Smooth muscle cell (in vitro differentiated cells): Measurements from ENCODE around the gene CDH18. TPM values are rescaled to one million over a fixed set of nuclear protein-coding genes. Genes with fewer than 3 reads are reported as not detected.

ENCODE experiments used
- DNase-seq: peaks from one replicate; lab custom pipeline; 2025; ENCODE audit not compliant: unreplicated experiment; lab: John Stamatoyannopoulos, UW
- H2AFZ ChIP-seq: fragments of 200-600 bp; sonication (generic); 2 replicates; pipeline ENCODE4 v1.6.0; 2016; ENCODE audit warnings: antibody characterized with exemption, low read depth, mild to moderate bottlenecking
- H3F3A ChIP-seq: fragments of 200-600 bp; sonication (generic); 2 replicates; pipeline ENCODE4 v1.6.0; 2017; ENCODE audit warnings: antibody characterized with exemption, low read depth
- H3K27ac ChIP-seq: fragments of 200-600 bp; sonication (generic); 2 replicates; pipeline ENCODE4 v1.5.1; 2016; ENCODE audit warnings: low read depth, mild to moderate bottlenecking
- H3K27me3 ChIP-seq: fragments of 200-600 bp; sonication (generic); 2 replicates; pipeline ENCODE4 v1.6.1; 2016; ENCODE audit warnings: low read depth, mild to moderate bottlenecking
- H3K36me3 ChIP-seq: fragments of 200-600 bp; sonication (generic); 2 replicates; pipeline ENCODE4 v1.5.1; 2016; ENCODE audit warnings: low read depth
- H3K4me1 ChIP-seq: fragments of 200-600 bp; sonication (generic); 2 replicates; pipeline ENCODE4 v1.5.1; 2016; ENCODE audit warnings: low read depth
- H3K4me2 ChIP-seq: fragments of 200-600 bp; sonication (generic); 2 replicates; pipeline ENCODE4 v1.6.0; 2016; ENCODE audit warnings: mild to moderate bottlenecking
- H3K4me3 ChIP-seq: fragments of 200-600 bp; sonication (generic); 2 replicates; pipeline ENCODE4 v1.5.1; 2016; ENCODE audit warnings: mild to moderate bottlenecking
- H3K79me2 ChIP-seq: fragments of 200-600 bp; sonication (generic); 2 replicates; pipeline ENCODE4 v1.6.0; 2016; ENCODE audit warnings: low read depth, mild to moderate bottlenecking
- H3K9ac ChIP-seq: fragments of 200-600 bp; sonication (generic); 2 replicates; pipeline ENCODE4 v1.6.0; 2016; ENCODE audit warnings: low read depth
- H3K9me3 ChIP-seq: fragments of 200-600 bp; sonication (generic); replicated peaks from 2 replicates; pipeline ENCODE4 v1.5.1; 2016; ENCODE audit warnings: low read depth
- H4K20me1 ChIP-seq: fragments of 200-600 bp; sonication (generic); 2 replicates; pipeline ENCODE4 v1.6.0; 2016; ENCODE audit warnings: low read depth
- WGBS: methylation state at CpG from one replicate; pipeline ENCODE4 v1.1.7; 2016; ENCODE audit warnings: low lambda C conversion rate; 5-methylcytosine and 5-hydroxymethylcytosine counted together
- polyA plus RNA-seq: library from polyadenylated mRNA; unstranded; fragments of >200 nt; fragmentation: Nextera tagmentation; extraction: Ambion mirVana; gene quantifications from 2 replicates; pipeline ENCODE4 v1.2.1, GENCODE V29; 2016
- total RNA-seq: library from RNA; depleted of rRNA; stranded (reverse); fragments of >200 nt; gene quantifications from 2 replicates; pipeline ENCODE4 v1.2.3, GENCODE V29; 2014
- TF ChIP-seq, protein P1 (sequence below): fragments of 200-600 bp; sonication (generic); IDR thresholded peaks from 2 replicates; pipeline ENCODE4 v1.5.1; 2017; ENCODE audit warnings: borderline replicate concordance, mild to moderate bottlenecking, antibody characterized with exemption; ENCODE audit not compliant: insufficient read depth, poor library complexity, severe bottlenecking

CDH18 gene
- total and polyA plus RNA-seq, 2 experiments from 2014 or later: 0.13 TPM; not detected in 1

DNA sequence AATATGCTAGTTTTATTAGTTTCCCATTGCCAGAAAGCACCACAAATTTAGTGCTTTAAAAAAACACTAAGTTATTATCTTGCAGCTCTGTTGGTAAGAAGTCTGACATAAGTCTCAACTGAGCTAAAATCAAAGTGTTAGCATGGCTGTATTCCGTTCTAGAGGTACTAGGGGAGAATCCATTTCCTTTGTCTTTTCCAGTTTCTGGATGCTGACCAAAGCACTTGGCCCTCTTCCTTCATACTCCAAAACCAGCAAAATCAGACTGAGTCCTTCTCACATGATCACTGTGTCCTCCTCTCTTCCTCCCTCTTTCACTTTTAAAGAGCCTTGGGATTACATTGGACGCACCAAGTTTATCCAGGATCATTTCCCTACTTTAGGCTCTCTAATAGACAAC, 9.5 kb downstream of the CDH18 start:
- Histone ChIP-seq H3K9me3 (no peaks in the 10 kb centered on the region), H2AFZ (no peak overlapping the region), H3K79me2 (no peaks in the 10 kb centered on the region), H3K36me3 (no peaks in the 10 kb centered on the region), H3K9ac (no peak overlapping the region), H3K4me3 (no peak overlapping the region), H3K27ac (no peak overlapping the region), H3K4me1 (no peaks in the 10 kb centered on the region), H3F3A (no peaks in the 10 kb centered on the region), H3K27me3 (no peaks in the 10 kb centered on the region), H3K4me2 (no peak overlapping the region), H4K20me1 (no peaks in the 10 kb centered on the region)
- TF ChIP-seq, protein P1, sequence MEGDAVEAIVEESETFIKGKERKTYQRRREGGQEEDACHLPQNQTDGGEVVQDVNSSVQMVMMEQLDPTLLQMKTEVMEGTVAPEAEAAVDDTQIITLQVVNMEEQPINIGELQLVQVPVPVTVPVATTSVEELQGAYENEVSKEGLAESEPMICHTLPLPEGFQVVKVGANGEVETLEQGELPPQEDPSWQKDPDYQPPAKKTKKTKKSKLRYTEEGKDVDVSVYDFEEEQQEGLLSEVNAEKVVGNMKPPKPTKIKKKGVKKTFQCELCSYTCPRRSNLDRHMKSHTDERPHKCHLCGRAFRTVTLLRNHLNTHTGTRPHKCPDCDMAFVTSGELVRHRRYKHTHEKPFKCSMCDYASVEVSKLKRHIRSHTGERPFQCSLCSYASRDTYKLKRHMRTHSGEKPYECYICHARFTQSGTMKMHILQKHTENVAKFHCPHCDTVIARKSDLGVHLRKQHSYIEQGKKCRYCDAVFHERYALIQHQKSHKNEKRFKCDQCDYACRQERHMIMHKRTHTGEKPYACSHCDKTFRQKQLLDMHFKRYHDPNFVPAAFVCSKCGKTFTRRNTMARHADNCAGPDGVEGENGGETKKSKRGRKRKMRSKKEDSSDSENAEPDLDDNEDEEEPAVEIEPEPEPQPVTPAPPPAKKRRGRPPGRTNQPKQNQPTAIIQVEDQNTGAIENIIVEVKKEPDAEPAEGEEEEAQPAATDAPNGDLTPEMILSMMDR: no peak
- WGBS: 81% methylated on average over 2 of the region's 2 CpGs
- no peak for DNase-seq

DNA sequence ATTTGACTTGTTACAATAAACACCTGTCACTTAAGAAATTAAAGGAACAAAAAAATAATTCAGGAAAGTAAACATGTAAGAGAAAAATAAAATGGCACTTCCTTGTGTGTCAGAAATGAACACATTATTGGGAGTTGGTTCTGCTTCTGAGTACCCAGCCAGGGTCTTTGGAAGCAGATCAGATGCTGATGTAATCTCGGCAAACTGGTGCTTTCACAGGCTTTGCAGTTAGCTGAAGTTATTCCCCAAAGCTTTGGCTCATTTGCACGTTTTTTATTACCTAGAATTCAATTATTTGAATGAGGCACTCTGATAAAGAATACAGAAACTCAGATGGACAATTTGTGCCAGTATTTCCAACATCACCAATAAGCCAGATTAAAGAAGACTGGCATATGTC, 10.9 kb downstream of the CDH18 start:
- no peaks in the 10 kb centered on the region for H3K79me2 ChIP-seq
- no peak for DNase-seq
- no peak overlapping the region for H3K9ac ChIP-seq
- H3K4me2 ChIP-seq: no peak overlapping the region
- H3F3A ChIP-seq: no peaks in the 10 kb centered on the region
- H3K36me3 ChIP-seq: no peaks in the 10 kb centered on the region
- no peaks in the 10 kb centered on the region for H3K9me3 ChIP-seq
- H2AFZ ChIP-seq: no peak overlapping the region
- no peaks in the 10 kb centered on the region for H3K4me1 ChIP-seq
- no peak overlapping the region for H3K4me3 ChIP-seq
- H3K27ac ChIP-seq: no peak overlapping the region
- no peaks in the 10 kb centered on the region for H4K20me1 ChIP-seq
- TF ChIP-seq, protein P1: no peak
- no peaks in the 10 kb centered on the region for H3K27me3 ChIP-seq
- WGBS: 44% methylated on average over 2 of the region's 2 CpGs

DNA sequence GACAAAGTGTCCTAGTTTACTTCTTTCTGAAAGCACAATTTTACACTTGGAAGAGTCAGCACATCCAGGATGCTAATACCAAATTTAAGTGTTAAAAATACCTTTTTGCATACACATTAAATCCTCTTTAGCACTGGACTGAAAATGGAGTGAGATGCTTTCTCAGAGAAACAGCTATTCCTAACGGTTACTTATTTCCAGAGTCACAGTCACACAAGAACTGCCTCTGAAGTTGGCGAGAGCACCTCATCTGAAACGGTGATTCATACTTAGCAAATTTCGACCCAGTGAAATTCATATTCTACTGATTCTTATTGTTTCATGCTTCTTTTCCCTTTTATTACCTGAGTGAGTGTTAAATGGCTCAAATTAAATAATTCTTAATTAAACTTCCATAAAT, 12.2 kb downstream of the CDH18 start:
- H3K4me2 ChIP-seq: no peak overlapping the region
- H3K9ac ChIP-seq: no peak overlapping the region
- no peaks in the 10 kb centered on the region for H3K4me1 ChIP-seq
- H4K20me1 ChIP-seq: no peaks in the 10 kb centered on the region
- no peak overlapping the region for H3K27ac ChIP-seq
- no peak for DNase-seq
- WGBS: 82% methylated on average over 4 of the region's 4 CpGs
- no peak overlapping the region for H3K4me3 ChIP-seq
- H3K27me3 ChIP-seq: no peaks in the 10 kb centered on the region
- no peaks in the 10 kb centered on the region for H3F3A ChIP-seq
- H3K9me3 ChIP-seq: no peaks in the 10 kb centered on the region
- TF ChIP-seq, protein P1: no peak
- H3K79me2 ChIP-seq: no peaks in the 10 kb centered on the region
- no peak overlapping the region for H2AFZ ChIP-seq
- no peaks in the 10 kb centered on the region for H3K36me3 ChIP-seq

DNA sequence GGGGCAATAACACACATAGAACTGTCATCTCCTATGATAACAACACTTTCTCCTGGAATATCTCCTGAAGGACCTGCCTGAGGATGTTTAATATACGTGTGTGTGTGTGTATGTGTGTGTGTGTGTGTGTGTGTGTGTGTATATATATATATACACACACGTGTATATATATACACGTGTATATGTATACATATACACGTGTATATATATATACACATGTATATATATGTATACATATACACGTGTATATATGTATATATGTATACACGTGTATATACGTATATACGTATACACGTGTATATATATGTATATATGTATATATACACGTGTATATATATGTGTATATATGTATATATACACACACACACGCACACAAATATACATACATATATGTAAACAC, 27.5 kb downstream of the CDH18 start:
- TF ChIP-seq, protein P1: no peak
- Histone ChIP-seq H3K9ac (no peak overlapping the region), H3K9me3 (no peaks in the 10 kb centered on the region), H3K4me1 (no peaks in the 10 kb centered on the region), H3K4me3 (no peak overlapping the region), H3K27me3 (no peaks in the 10 kb centered on the region), H2AFZ (no peak overlapping the region), H4K20me1 (no peaks in the 10 kb centered on the region), H3K27ac (no peak overlapping the region), H3K4me2 (no peak overlapping the region), H3K79me2 (no peaks in the 10 kb centered on the region), H3F3A (no peaks in the 10 kb centered on the region), H3K36me3 (no peaks in the 10 kb centered on the region)
- 88% methylated on average over 10 of the region's 11 CpGs for WGBS
- no peak for DNase-seq
